Upper lobe of left lung (tissue), 6 donors: ENCODE data around the gene U2AF2. TPM values are rescaled to one million over a fixed set of nuclear protein-coding genes. Genes with fewer than 3 reads are reported as not detected.
A peak's percentile ranks its signal among the peaks of the same experiment; 100 is the strongest.

Experiments used
- ATAC-seq, 2 donors: fragments of 200-7000 bp; cut with Tn5 transposase; one replicate each; pipeline ENCODE4 v1.9.1; 2022; ENCODE audit warnings: mild to moderate bottlenecking in 2 of 2, moderate library complexity in 2 of 2; ENCODE audit not compliant: low FRiP score in 2 of 2
- DNase-seq, 2 donors: peaks; one replicate each; pipeline ENCODE4 v3.0.0-alpha.2; 2019 to 2020
- H3K27ac ChIP-seq, 4 donors: fragments of 200-600 bp; sonication (generic); one replicate each; pipeline ENCODE4 v1.5.1; 2016 to 2019
- H3K27me3 ChIP-seq, 4 donors: fragments of 200-600 bp; sonication (generic); one replicate each; pipeline ENCODE4 v1.5.1; 2017 to 2019
- H3K36me3 ChIP-seq, 4 donors: fragments of 200-600 bp; sonication (generic); one replicate each; pipeline ENCODE4 v1.5.1; 2016 to 2019
- H3K4me1 ChIP-seq, 4 donors: fragments of 200-600 bp; sonication (generic); one replicate each; pipeline ENCODE4 v1.5.1; 2018 to 2019
- H3K4me3 ChIP-seq, 4 donors: fragments of 200-600 bp; sonication (generic); one replicate each; pipeline ENCODE4 v1.5.1; 2017 to 2019; ENCODE audit warnings: mild to moderate bottlenecking in 2 of 4, moderate library complexity in 1 of 4
- H3K9me3 ChIP-seq, 4 donors: fragments of 200-600 bp; sonication (generic); one replicate each; pipeline ENCODE4 v1.5.1; 2018 to 2019
- CTCF ChIP-seq, 6 experiments: fragments of 450-650 bp in 4 of 6; fragments of 200-600 bp in 2 of 6; sonication (generic) in 2 of 6; IDR thresholded peaks; one replicate each; pipeline ENCODE4 v1.5.1; 2016 to 2019; ENCODE audit warnings: antibody characterized with exemption in 6 of 6
- EP300 ChIP-seq, 4 donors: sonication (generic); formaldehyde crosslinking; IDR thresholded peaks; one replicate each; pipeline ENCODE4 v1.5.1; 2017; ENCODE audit warnings: antibody characterized with exemption in 4 of 4, control low read depth in 2 of 4
- POLR2A ChIP-seq, 4 donors: fragments of 450-650 bp; IDR thresholded peaks; one replicate each; pipeline ENCODE4 v1.5.1; 2016 to 2017; ENCODE audit warnings: antibody characterized with exemption in 4 of 4, mild to moderate bottlenecking in 2 of 4
- POLR2AphosphoS5 ChIP-seq, 2 donors: sonication (generic); formaldehyde crosslinking; IDR thresholded peaks; one replicate each; pipeline ENCODE4 v1.5.1; 2017; ENCODE audit warnings: antibody characterized with exemption in 2 of 2
- WGBS, 2 donors: methylation state at CpG; one replicate each; pipeline ENCODE4 v1.1.5; 2017 to 2018; 5-methylcytosine and 5-hydroxymethylcytosine counted together
- total RNA-seq, 6 donors: library from RNA; depleted of rRNA in 4 of 6; stranded (reverse); fragments of >200 nt in 4 of 6; gene quantifications; one replicate each; pipeline versions ENCODE4 v1.1.0 to v1.2.1, GENCODE V29; 2016 to 2021
- donor health status: DM: no; HTN: no; CAD: no; lungs with moderate emphysema.
- donor health status: DM: no; HTN: yes; CAD: no; lungs with severe emphysema.

The U2AF2 gene
- total RNA-seq, 6 donors from 2014 or later: 57.7 to 294 (median 157) TPM

GRCh38 chr19:55644842-55645511, 9.9 kb upstream of the U2AF2 start:
- Histone ChIP-seq H3K4me3 (no peak overlapping the region), H3K4me1 (peaks cover 55 to 83% (median 60%) of the 10 kb centered on the region in 4 donors), H3K27ac (no peak overlapping the region), H3K27me3 (no peaks in the 10 kb centered on the region), H3K36me3 (peaks cover 5 to 13% (median 8%) of the 10 kb centered on the region in 4 donors), H3K9me3 (no peaks in the 10 kb centered on the region)
- ATAC-seq: no peak
- TF ChIP-seq EP300 (IDR thresholded peaks at IDR 0.05) (no peak), CTCF (IDR thresholded peaks at IDR 0.05) (no peak), POLR2A (IDR thresholded peaks at IDR 0.05) (no peak), POLR2AphosphoS5 (IDR thresholded peaks at IDR 0.05) (no peak)
- DNase-seq: peak in 1 of 2 donors; percentile 83
- 89 to 90% methylated on average over 20 to 21 of the region's 28 CpGs for WGBS, 2 donors

- peaks cover 50 to 80% (median 55%) of the 10 kb centered on the region in 4 donors for H3K4me1 ChIP-seq
- no peak for DNase-seq
- 69 to 73% methylated on average over 5 of the region's 5 CpGs for WGBS, 2 donors
- no peak for TF ChIP-seq EP300 (IDR thresholded peaks at IDR 0.05)
- TF ChIP-seq CTCF (IDR thresholded peaks at IDR 0.05): no peak
- H3K27me3 ChIP-seq: no peaks in the 10 kb centered on the region
- no peak for ATAC-seq
- peaks cover 5 to 13% (median 8%) of the 10 kb centered on the region in 4 donors for H3K36me3 ChIP-seq
- no peak overlapping the region for H3K27ac ChIP-seq
- H3K4me3 ChIP-seq: no peak overlapping the region
- no peaks in the 10 kb centered on the region for H3K9me3 ChIP-seq
These were observed 9.3 kb upstream of the U2AF2 start for GRCh38 chr19:55645512-55645881.

- H3K27me3 ChIP-seq: no peaks in the 10 kb centered on the region
- TF ChIP-seq EP300 (IDR thresholded peaks at IDR 0.05) (no peak), CTCF (IDR thresholded peaks at IDR 0.05) (no peak), POLR2AphosphoS5 (IDR thresholded peaks at IDR 0.05) (no peak), POLR2A (IDR thresholded peaks at IDR 0.05) (no peak)
- H3K9me3 ChIP-seq: no peaks in the 10 kb centered on the region
- peak overlapping the region; percentile 57 to 89 (median 85) for H3K27ac ChIP-seq
- DNase-seq (no peak), ATAC-seq (no peak)
- peak overlapping the region; percentile 52 to 96 (median 84) for H3K4me3 ChIP-seq
- H3K4me1 ChIP-seq: peaks cover 44 to 63% (median 45%) of the 10 kb centered on the region in 4 donors
- WGBS, 2 donors: 52 to 57% methylated on average over 11 to 14 of the region's 14 CpGs
- H3K36me3 ChIP-seq: peaks cover 5 to 18% (median 8%) of the 10 kb centered on the region in 4 donors
These were observed 7.7 kb upstream of the U2AF2 start for GRCh38 chr19:55646889-55647731.

GRCh38 chr19:55647732-55648584, 6.9 kb upstream of the U2AF2 start, which contains the start of gene CCDC106:
TSS of gene CCDC106 (plus strand) at chr19:55648212. CDS start at chr19:55649047, 835 bp downstream.
- Histone ChIP-seq H3K27ac (peak within 1 kb of the TSS; percentile 57 to 89 (median 85)), H3K4me3 (peak within 1 kb of the TSS; percentile 52 to 96 (median 84)), H3K36me3 (peaks cover 5 to 24% (median 8%) of the 10 kb centered on the region in 4 donors), H3K9me3 (no peaks in the 10 kb centered on the region), H3K4me1 (peaks cover 36 to 59% (median 38%) of the 10 kb centered on the region in 4 donors), H3K27me3 (no peaks in the 10 kb centered on the region)
- peak; percentile 62 to 93 for DNase-seq
- TF ChIP-seq POLR2AphosphoS5 (IDR thresholded peaks at IDR 0.05): peak in 1 of 2 donors; percentile 26
- peak in 1 of 4 donors; percentile 28 for TF ChIP-seq POLR2A (IDR thresholded peaks at IDR 0.05)
- TF ChIP-seq CTCF (IDR thresholded peaks at IDR 0.05): peak in 1 of 6 experiments; percentile 24
- no peak for TF ChIP-seq EP300 (IDR thresholded peaks at IDR 0.05)
- WGBS, 2 donors: 2% methylated on average over 19 to 32 of the region's 87 CpGs
- ATAC-seq: peak; percentile 31 to 79
